ENCODE results near the gene CERS2.

The CERS2 gene

DNA sequence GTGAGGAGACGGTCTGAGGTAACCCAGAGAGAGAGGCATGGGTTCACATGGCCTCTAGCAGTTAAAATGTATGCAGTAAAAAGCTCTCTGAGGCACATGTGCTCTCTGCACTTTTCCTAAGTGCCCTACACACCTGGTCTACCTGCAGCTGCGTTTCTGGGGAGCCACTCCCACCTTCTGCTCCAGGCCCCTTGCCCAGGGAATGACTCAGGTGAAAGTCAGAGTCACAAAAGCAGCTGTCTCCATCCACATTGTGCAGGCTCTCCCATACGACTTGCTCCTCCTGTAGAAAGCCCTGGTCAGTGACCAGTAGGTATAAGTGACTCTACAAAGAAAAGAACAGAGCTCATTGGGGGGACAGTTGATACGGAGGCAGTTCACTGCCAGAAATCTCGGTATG is 23.3 kb upstream of the CERS2 start:
- no peak for DNase-seq (ENCODE audit: low spot score)

DNA sequence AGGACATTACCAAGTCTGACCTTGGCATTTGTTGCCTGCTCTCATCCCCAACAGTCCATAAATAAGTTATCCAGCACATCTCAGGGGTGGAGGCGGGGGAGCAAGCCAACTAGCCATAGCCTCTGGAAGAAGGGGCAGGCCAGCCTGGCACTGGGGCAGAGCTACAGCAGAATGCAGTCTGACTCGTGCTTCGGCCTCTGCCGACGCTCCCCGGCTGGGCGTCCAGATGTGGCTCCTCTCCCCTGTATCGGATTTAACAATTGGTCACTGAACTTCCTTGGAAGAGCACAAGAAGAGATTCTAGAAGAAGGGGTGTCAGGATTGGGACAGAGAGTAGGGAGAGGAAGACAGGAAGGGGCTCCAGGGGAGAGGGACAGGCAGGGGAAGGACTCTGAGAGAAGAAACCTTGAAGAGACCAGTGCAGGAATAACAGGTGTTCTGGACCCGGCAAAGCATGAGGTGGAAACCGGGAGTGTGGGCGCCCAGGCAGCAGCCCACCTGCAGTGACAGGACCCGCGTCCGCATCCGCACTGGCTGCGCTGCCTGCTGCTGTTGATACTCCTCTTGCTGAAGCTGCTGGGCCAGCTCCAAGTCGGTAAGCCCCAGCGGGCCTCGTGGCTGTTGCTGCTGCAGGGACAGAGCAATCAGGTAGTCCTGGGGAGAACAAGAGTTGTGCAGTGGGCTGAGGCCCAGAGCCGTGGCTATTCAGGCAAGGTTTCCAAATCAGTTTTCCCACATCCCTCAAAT is 22.7 kb upstream of the CERS2 start:
- no peak for DNase-seq (ENCODE audit: low spot score)

DNA sequence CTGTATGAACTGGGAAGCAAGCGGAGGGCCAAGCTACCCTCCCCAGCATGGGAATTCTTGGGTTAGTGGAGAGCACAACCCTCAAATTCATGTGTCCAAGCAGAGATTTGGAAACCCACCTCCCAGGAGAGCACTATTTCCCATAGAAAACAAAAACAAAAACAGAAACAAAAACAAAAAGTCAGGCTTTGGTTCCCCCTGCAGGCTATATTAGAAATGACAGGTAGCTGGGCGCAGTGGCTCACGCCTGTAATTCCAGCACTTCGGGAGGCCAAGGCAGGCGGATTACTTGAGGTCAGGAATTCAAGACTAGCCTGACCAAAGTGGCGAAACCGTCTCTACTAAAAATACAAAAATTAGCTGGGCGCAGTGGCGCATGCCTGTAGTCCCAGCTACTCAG is 21.3 kb upstream of the CERS2 start:
- no peak for DNase-seq (ENCODE audit: low spot score)

DNA sequence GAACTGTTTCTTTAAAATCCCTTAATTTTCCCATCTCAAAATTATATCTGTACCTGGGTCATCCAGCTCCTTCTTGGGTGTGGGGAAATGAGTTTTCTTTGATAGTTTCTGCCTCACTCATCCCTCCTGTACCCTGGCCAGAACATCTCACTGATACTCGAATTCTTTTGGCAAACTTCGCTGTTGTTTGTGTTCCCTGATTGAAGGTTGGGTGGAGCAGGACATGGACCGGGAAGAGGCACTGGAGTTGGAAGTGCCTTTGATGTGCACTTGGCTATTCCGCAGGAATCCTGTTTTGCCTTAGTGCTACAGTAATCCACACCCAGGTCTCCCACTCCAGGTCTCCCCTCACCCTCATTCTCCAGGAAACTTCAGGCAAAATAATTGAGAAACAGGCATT is 20.8 kb upstream of the CERS2 start:
- DNase-seq (ENCODE audit: low spot score): no peak

DNA sequence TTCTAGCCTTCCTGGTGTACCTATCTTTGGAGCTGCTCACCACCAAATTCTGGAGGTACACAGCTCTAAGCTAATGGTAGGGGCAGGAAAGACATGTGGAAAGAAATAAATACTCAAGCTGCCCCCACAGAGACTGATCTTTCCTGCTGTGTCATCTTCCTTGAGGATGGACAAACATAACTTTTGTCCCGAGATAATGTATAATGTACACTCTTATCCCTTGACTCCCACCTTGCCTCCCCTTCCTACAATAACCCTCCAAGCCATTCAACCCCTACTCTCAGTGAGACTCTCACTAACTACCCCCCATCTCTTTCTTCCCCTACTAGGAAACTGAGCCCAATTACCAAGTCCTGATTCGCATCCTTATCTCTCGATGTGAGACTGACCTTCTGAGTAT is 19.6 kb upstream of the CERS2 start:
- no peak for DNase-seq (ENCODE audit: low spot score)

DNA sequence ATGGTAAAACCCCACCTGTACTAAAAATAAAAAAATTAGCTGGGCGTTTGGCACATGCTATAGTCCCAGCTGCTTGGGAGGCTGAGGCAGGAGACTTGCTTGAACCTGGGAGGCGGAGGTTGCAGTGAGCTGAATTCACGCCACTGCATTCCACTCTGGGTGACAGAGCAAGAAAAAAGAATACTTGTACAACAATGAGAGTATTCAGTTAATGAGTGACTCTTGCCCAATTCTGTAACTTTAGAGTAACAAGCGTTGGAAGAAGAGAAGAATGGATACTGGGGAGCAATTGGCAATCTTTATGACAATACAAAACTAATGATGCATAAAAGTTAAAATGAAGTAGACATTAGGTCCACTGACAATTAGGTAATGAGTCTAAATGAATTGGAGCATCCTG is 18.0 kb upstream of the CERS2 start:
- no peak for DNase-seq (ENCODE audit: low spot score)

DNA sequence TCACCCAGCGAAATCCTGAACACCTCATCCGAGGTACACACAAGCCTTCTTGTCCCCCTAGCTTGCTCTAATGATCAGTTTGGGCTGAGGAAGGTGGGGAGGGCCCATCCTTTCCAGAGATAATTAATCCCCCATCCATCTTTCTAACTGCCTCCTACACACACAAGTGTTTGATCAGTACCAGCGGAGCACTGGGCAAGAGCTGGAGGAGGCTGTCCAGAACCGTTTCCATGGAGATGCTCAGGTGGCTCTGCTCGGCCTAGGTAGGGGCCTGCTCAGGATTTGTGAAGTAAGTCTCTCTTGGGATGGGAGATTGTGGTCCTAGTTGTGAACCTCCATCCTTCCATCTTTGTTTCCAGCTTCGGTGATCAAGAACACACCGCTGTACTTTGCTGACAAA is 13.3 kb upstream of the CERS2 start:
- no peak for DNase-seq (ENCODE audit: low spot score)

DNA sequence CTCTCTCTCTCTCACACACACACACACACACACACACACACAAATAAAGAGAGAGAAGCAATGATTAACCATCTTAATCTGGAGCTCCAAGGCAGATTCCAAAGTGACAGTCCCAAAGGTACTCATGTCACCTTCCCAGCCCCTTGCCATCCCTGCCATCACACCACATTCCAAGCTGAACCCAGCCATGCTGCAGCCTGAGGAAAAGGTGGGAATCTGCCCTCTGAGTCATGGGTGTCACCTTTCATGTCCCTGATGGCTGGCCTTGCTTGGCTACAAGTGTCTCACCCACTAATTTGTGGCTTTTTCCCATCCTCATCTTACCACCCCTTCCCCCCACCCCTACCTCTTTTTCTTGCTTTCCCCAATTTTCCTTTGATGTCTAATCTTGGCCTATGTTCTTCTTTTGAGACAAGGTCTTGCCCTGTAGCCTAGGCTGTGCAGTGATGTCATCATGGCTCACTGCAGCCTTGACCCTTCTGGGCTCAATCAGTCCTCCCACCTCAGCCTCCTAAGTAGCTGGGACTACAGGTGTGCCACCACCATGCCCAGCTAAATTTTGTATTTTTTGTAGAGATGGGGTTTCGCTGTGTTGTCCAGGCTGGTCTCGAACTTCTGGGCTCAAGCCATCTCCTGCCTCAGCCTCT is 10.7 kb upstream of the CERS2 start:
- no peak for DNase-seq (ENCODE audit: low spot score)

DNA sequence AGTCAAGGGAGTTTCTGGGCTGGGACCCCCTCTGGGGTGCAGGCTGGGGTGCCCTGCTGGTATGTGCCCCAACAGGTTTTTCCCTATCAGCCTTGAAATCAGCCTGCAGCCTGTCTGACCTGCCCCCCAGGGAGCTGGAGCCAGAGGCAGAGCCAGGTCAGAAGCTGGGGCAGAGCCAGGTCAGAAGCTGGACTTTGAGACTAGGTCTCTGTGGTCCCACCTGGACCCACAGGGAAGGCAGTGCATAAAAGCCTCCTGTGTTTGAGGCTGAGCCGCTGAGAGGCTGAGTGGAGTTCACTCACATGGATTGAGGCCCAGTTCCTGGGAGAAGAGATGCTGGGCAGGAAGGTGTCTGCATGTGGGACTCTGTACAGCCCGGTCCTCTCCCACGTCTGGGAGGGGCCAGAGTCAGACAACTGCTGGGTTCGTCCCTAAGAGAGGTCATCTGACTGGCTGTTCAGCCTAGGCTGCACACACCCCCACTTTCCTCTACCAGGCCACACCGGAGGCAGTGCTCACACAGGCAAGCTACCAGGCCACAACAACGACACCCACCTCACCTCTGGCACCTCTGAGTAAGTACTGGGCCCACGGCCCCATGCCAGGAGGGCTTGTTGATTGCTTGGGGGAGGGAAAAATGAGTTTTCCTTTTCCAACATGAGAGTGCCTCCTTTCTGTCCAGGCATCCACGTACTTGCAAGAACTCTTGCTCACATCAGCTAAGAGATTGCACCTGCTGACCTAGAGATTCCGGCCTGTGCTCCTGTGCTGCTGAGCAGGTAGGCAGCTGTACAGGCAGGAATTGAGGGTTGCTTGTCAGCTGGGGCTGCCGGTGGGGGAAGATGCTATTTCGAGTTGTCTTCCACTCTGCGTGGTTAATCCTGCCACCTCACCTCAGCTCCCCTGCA is 7.4 kb upstream of the CERS2 start, which contains the start of gene ANXA9:
Gene ANXA9, plus strand, starts transcription at position 488 of the 908 bp plus-strand sequence. CDS start 814 bp downstream, outside the sequence.
- peak; percentile 35 for DNase-seq (ENCODE audit: low spot score)

DNA sequence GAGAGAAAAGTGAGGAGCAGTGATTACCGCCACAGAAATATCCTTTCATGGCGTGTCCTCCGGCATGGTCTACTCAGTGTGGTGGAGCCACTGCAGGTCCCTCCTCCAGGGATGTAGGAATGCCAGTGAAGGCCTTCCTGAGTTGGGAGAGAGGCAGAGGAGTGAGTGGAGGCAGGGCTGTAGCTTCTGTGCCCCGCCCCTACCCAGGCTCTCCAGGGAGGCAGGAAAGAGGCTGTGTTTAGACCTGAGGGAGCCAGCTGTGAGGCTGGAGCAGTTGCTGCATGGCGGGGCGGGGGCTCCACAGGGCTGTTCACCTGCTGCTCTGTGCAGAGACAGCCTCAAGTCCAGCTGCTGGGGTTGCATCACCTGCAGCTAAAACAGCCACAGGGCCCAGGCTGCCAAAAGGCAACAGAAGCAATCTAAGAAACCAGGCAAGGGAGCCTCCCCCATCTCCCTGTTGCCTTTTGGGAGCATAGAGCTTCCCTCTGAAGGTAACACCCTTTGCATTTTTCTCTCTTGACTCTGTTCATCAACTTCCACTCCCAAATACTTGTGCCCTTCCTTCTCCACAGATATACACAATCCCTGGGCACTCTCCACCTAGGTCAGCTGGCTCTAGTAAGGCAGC is 6.7 kb upstream of the CERS2 start:
- DNase-seq (ENCODE audit: low spot score): peak; percentile 42

DNA sequence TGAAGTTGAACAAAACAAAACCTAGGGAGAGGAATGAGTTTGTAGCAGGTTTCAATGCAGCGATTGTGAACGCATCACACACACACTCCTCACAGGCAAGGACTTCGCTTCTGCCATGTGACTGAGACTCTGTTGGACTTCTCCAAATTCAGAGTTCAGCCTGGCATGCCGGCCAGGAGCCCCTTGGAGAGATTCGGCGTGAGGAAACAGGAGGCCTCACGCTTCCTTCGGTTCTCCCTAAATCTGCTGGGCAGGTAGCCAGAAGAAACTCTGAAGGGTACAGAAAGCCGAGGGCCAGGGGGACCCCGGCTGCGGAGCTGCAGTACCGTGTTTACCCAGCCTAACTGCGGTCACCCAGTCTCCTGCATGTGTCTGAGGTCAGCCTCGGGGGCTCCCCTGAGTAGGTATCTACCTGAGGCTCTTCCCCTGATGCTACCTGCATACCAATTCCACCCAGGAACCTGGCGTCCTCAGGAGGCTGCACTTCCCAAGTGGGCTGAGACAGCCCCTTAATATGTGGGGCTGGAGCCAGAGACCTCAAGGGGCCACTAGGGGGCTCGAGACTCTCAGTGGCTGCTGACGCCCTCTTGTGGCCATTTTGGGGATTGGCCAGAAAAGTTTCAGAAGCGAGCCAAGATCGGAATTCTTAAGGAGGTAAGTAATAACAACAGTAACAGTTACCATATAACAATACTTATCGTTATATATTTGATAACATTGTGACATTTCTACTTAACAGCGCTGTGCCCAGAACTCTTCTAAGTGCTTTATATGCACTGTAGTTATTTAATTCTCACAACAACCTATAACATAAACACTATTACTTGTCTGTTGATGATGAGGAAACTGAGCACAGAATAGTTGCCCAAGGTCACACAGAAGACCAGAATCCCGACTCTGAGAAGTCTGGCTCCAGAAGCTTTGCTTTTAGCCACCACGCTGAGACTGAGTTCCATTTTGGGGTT is 4.7 kb upstream of the CERS2 start:
- DNase-seq (ENCODE audit: low spot score): peak; percentile 91

DNA sequence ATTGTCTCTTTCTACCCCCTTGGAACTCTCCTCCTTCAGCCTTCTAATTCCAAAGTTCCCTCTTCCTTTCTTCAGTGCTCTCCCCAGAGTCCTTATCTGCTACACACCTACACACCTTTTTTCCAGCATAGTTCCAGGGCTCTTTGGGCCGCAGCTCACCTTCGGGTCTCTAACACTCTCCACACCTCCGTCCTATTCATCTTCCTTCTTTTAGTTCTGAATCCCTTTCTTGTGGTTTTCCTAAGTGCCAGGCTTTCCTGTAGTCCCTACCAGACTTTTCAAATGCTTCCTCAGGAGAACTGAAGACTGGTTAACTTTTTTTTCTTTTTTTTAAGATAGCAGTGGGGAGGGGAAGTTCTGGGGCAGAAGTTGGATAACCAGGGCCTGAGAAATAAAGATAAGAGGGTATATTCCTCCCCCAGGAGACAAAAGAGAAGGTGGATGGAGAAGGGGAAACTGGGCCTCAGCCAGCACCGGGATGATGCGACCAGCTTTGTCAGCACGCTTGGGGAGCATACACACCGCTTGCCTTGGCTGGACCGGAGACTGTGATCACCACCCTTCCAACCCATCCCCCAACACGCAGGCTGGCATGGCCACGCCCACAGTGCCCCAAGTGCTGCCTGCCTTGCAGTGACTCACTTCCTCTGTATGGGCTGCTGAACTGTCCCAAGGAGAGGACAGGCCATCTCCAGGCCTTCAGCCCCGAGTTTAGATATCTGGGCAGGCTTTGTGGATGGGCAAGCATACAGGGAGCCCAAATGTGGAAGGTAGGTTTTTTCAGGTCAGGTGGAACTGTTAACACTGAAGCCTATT is 2.5 kb upstream of the CERS2 start:
- DNase-seq (ENCODE audit: low spot score): peak; percentile 50

DNA sequence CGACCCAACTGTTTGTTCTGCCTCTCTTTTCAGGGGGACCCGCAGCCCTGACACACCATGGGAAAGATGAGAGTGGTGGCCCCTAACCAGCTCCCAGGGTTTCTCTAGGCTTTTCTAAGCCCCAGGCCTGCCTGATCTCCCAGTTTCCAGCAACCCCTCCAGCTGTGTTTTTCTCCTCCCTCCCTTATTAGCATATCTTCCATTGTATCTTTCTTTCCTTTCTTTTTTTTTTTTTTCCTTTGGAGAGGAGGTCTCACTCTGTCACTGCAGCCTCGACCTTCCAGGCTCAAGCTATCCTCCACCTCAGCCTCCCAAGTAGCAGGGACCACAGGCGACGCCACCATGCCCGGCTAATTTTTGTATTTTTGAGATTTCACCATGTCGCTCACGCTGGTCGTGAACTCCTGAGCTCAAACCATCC is 1.8 kb upstream of the CERS2 start:
- DNase-seq (ENCODE audit: low spot score): no peak

DNA sequence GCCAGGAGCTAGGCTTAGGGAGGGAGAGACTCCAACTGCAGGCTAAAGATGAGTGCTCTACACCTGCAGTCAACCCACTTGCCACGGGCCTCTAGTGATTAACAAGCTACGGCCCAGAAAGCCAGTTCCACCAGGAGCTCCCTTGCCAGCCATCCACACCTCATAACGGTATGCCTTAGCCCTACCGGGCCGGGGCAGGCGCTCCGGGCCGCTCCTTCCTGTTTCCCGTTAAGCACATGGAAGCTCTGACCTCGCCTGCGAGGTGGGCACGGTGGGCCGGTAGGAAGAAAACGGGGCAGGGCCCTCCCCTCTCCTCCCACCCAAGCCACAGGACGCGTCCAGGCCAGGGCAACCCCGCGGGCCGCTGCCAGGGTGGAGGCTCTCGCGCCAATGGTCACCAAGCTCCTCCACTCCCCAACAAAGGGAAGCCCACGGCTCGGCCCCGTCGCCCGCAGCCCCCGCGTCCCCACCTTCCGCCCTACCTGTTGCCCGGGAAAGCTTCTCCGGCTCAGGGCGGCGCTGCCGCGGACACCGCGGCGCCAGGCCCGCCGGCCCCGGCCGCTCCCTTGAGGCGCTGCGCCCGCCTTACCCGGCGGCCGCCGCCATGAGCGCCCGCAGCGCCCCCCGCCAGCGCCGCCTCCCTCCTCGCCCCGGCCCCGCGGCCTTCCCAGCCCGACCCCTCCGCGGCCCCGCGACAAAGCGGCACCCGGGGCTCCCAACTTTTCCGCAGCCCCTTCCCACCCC is 627 bp downstream of the CERS2 start:
- DNase-seq (ENCODE audit: low spot score): peak; percentile 59

DNA sequence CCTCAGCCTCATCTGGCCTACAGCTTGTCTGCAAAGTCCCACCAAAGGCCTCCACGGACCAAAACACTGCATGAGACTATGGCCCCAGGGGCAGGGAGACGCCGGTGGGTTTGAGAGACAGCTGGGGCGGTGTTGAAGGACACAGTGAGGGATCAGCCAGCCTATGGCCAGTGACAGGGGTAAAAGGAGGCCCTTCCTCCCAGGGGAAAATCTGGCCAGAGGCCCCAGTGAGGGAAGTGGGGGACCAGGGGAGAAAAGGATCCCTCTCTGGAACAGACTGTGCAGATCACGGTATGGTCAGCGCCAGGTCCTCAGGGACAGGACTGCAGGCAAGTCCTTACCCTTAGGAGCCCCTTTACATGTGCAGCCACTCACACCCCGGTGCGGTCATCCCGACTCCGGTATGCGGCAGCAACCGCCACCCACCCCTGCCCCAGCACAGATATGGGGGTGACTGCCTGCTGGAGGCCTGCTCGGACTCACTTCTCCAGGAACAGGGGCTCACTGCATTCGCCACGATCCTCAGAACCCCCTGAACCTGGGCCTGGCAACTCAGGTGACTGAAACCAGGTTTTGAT is 1.3 kb downstream of the CERS2 start:
- DNase-seq (ENCODE audit: low spot score): no peak

DNA sequence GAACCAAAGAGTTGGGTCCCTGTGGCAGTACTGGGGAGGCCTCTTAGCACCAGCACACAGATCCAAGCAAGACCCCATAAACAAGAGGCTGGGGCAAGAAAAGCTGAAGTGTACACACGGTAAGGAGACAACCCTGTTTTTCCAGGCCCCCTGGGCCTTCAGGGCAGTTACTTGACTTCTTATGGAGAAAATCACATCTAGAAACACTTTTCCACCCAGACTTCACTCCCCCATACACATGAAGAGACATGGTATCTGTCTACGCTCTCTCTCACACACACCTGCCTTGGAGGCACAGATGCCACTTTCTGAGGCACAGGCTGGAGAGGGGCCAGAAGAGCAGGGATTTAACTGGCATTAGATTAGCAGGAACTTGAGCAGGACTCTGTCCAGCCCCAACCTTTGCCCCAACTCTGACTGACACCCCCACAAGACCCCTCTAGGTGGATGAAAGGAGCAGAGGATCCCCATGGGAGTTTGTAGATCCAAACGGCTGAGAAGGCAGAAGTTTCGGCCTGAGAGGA is 2.2 kb downstream of the CERS2 start:
- DNase-seq (ENCODE audit: low spot score): no peak

DNA sequence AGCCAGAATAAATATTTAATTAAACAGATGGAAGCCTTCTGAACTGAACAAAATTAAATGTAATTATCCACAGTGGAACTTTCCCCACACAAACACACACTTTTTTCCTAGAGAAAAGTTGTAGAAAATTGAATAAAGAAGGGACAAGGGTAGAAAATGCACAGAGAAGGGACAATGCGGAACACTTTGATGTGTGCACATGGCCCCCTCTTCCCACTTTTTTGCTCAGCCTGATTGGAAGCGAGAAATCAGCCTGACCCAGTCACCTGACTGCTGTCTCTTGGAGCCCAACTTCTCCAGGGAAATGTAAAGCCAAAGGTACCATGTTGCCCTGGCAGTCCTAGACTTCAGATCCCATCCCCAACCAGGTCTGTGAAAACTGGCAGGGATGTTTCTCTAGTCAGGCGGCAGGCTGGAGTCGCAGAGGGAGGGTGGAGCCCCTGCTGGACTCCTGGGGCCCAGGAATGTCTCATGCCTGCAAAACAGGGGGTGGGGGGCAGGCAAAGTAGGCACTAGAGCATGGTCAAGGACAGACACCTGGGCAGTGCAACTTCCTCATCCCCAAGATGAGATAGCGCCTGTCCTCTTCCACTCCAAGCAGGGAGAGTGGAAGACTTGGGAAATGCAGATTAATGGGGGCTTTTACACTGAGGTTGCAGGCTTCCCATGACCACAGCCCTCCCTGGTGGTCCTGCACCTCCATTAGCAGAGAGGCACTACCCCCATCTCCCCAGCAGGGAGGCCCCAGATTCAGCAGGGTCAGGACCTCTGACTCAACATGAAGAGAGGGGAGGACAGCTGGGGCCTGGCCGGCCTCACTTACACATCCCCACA is 2.8 kb downstream of the CERS2 start:
- DNase-seq (ENCODE audit: low spot score): no peak
